Measurements from ENCODE around the gene CCDC134. TPM values are rescaled to one million over a fixed set of nuclear protein-coding genes. Genes with fewer than 3 reads are reported as not detected.

The CCDC134 gene
- total RNA-seq, 2 experiments from 2014 or later: 15.2 to 15.9 TPM

GRCh38 chr22:41826430-41827383 lies 26.2 kb downstream of the CCDC134 start:
- ATAC-seq: no peak
- Mint-ChIP-seq H3K9me3 (no peaks in the 10 kb centered on the region), H3K27me3 (no peaks in the 10 kb centered on the region), H3K27ac (peak overlapping the region; percentile 32), H3K4me1 (ENCODE audit: low read depth) (peaks cover 44% of the 10 kb centered on the region), H3K36me3 (ENCODE audit: low read depth) (peaks cover 30% of the 10 kb centered on the region), H3K4me3 (no peak overlapping the region)
- DNase-seq: no peak
- intact Hi-C loops (cut with micrococcal nuclease): loop anchor here (5.0 kb wide), 1 partner anchor 116 kb away; no protein-coding TSS in a partner anchor
- CTCF ChIA-PET: interaction anchor here (0.8 to 8.4 kb wide), 7 partner anchors 31 to 130 kb away, joined by 3 to 38 read pairs (median 7); partner anchors contain the start of gene TNFRSF13C
- no peak for TF ChIP-seq CTCF (IDR thresholded peaks at IDR 0.05)
- POLR2A ChIA-PET: interaction anchor here (0.6 to 2.5 kb wide), 10 partner anchors 8 to 114 kb away, joined by 3 to 7 read pairs (median 3); partner anchors contain the start of gene CCDC134

- no peak overlapping the region for H3K4me3 Mint-ChIP-seq
- no peaks in the 10 kb centered on the region for H3K27me3 Mint-ChIP-seq
- DNase-seq (no peak), ATAC-seq (no peak)
- H3K9me3 Mint-ChIP-seq: no peaks in the 10 kb centered on the region
- H3K27ac Mint-ChIP-seq: peak overlapping the region; percentile 38
- no peak for TF ChIP-seq CTCF (IDR thresholded peaks at IDR 0.05)
- ChIA-PET POLR2A (interaction anchor here (0.6 to 2.5 kb wide), 5 partner anchors 14 to 113 kb away, joined by 3 to 7 read pairs (median 5); partner anchors contain the start of gene CCDC134), CTCF (interaction anchor here (1.4 to 8.4 kb wide), 3 partner anchors 30 to 113 kb away, joined by 7 to 38 read pairs (median 7); no protein-coding TSS in a partner anchor)
- peaks cover 36% of the 10 kb centered on the region for H3K36me3 Mint-ChIP-seq (ENCODE audit: low read depth)
- intact Hi-C loops (cut with micrococcal nuclease): loop anchor here (5.0 kb wide), 1 partner anchor 115 kb away; no protein-coding TSS in a partner anchor
- H3K4me1 Mint-ChIP-seq (ENCODE audit: low read depth): peaks cover 42% of the 10 kb centered on the region
Measured at GRCh38 chr22:41827671-41828070, 27.2 kb downstream of the CCDC134 start.

- H3K4me1 Mint-ChIP-seq (ENCODE audit: low read depth): peaks cover 39% of the 10 kb centered on the region
- POLR2A ChIA-PET: interaction anchor here (0.8 to 5.3 kb wide), 4 partner anchors 13 to 111 kb away, joined by 5 to 36 read pairs (median 5); no protein-coding TSS in a partner anchor
- intact Hi-C loops (cut with micrococcal nuclease): loop anchor here (5.0 kb wide), 1 partner anchor 114 kb away; no protein-coding TSS in a partner anchor
- H3K9me3 Mint-ChIP-seq: no peaks in the 10 kb centered on the region
- no peak for TF ChIP-seq CTCF (IDR thresholded peaks at IDR 0.05)
- peaks cover 35% of the 10 kb centered on the region for H3K36me3 Mint-ChIP-seq (ENCODE audit: low read depth)
- H3K4me3 Mint-ChIP-seq: no peak overlapping the region
- H3K27me3 Mint-ChIP-seq: no peaks in the 10 kb centered on the region
- CTCF ChIA-PET: interaction anchor here (1.1 to 8.4 kb wide), 3 partner anchors 29 to 113 kb away, joined by 4 to 38 read pairs (median 7); no protein-coding TSS in a partner anchor
- peak overlapping the region; percentile 38 for H3K27ac Mint-ChIP-seq
- DNase-seq: no peak
- no peak for ATAC-seq
Measured at GRCh38 chr22:41828516-41828915, 28.0 kb downstream of the CCDC134 start.

DNA sequence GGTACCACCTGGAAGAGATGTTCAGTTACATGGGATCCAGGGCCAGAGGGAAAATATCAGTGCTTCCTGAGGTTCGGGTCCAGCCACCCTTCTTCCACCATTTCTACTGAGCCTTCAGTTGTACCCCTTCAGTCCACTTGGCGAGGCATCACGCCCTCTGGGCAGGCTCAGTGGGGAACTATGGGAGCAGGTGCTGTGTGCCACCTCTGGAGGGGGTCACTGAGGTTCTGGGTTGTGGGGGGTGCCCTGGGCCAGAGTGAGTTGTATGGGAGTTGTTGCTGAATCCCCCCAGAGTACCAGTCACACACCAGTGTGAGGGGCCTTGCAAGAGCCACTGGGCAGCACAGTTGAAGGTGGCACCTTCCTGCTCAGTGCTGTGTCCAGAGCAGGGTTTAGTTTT lies 29.7 kb downstream of the CCDC134 start:
- Mint-ChIP-seq H3K9me3 (no peaks in the 10 kb centered on the region), H3K36me3 (ENCODE audit: low read depth) (peaks cover 44% of the 10 kb centered on the region), H3K4me3 (no peak overlapping the region), H3K27ac (no peak overlapping the region), H3K4me1 (ENCODE audit: low read depth) (peaks cover 38% of the 10 kb centered on the region), H3K27me3 (no peaks in the 10 kb centered on the region)
- intact Hi-C loops (cut with micrococcal nuclease): loop anchor here (5.0 kb wide), 1 partner anchor 42 kb away; no protein-coding TSS in a partner anchor
- ChIA-PET CTCF (interaction anchor here (0.6 to 8.4 kb wide), 4 partner anchors 28 to 114 kb away, joined by 3 to 38 read pairs (median 10); no protein-coding TSS in a partner anchor), POLR2A (interaction anchor here (2.0 to 5.3 kb wide), 2 partner anchors 29 to 110 kb away, joined by 5 to 36 read pairs; no protein-coding TSS in a partner anchor)
- no peak for DNase-seq
- TF ChIP-seq CTCF (IDR thresholded peaks at IDR 0.05): no peak
- no peak for ATAC-seq
